H1 (cell line): ENCODE results near the gene TMEM183A. TPM values are rescaled to one million over a fixed set of nuclear protein-coding genes. Genes with fewer than 3 reads are reported as not detected.

ENCODE experiments used
- CTCF ChIA-PET: fragments of 300-600 bp; sonication (Branson Sonifier 250); formaldehyde crosslinking; loops from one replicate; lab custom pipeline; 2021; ENCODE audit not compliant: partially characterized antibody; lab: Charles Lee
- POLR2A ChIA-PET: fragments of 300-600 bp; sonication (Branson Sonifier 250); formaldehyde crosslinking; loops from one replicate; lab custom pipeline; 2021; ENCODE audit warnings: inconsistent platforms; ENCODE audit not compliant: partially characterized antibody; lab: Charles Lee
- DNase-seq, 2 experiments: peaks; one replicate each; pipeline versions ENCODE4 v3.0.0 to v3.0.0-alpha.2; 2010 to 2022; ENCODE audit warnings: low spot score in 2 of 2, low read depth in 1 of 2, mixed read lengths in 1 of 2
- FAIRE-seq: peaks from 2 replicates; lab custom pipeline; 2011; peaks lifted over from hg19 to GRCh38; lab: Jason Lieb, UNC
- H2AFZ ChIP-seq: 2 replicates; pipeline ENCODE4 v1.8.1; 2012; ENCODE audit warnings: low read length, inconsistent platforms
- H2AK5ac ChIP-seq: 2 replicates; pipeline ENCODE4 v1.6.1; 2013; ENCODE audit warnings: low read depth, low read length
- H2BK120ac ChIP-seq: replicated peaks from 2 replicates; pipeline ENCODE3; 2013; ENCODE audit warnings: low read depth, low read length, inconsistent platforms
- H2BK12ac ChIP-seq: 2 replicates; pipeline ENCODE4 v1.6.1; 2013; ENCODE audit warnings: low read depth, low read length
- H2BK15ac ChIP-seq: 2 replicates; pipeline ENCODE4 v1.6.1; 2013; ENCODE audit warnings: low read length
- H2BK20ac ChIP-seq: 2 replicates; pipeline ENCODE4 v1.6.1; 2013; ENCODE audit warnings: low read length
- H2BK5ac ChIP-seq: 2 replicates; pipeline ENCODE4 v1.6.1; 2013; ENCODE audit warnings: low read depth, low read length
- H3K14ac ChIP-seq: 2 replicates; pipeline ENCODE4 v1.6.1; 2013; ENCODE audit warnings: inconsistent platforms; ENCODE audit not compliant: insufficient read length
- H3K18ac ChIP-seq: 2 replicates; pipeline ENCODE4 v1.6.1; 2013; ENCODE audit warnings: low read length; ENCODE audit errors: extremely low read depth
- H3K23ac ChIP-seq: 2 replicates; pipeline ENCODE4 v1.6.1; 2013; ENCODE audit warnings: inconsistent platforms; ENCODE audit not compliant: insufficient read length
- H3K23me2 ChIP-seq: 2 replicates; pipeline ENCODE4 v1.6.1; 2013; ENCODE audit warnings: low read depth, low read length
- H3K27ac ChIP-seq: 2 replicates; pipeline ENCODE4 v1.6.1; 2011; ENCODE audit warnings: low read depth, low read length, inconsistent platforms
- H3K27me3 ChIP-seq, 4 experiments: replicated peaks in 1 of 4; 1 replicate in 1 of 4; 2 replicates in 3 of 4; pipeline versions ENCODE4 v1.6.1 to v1.8.1; 2011 to 2013; ENCODE audit warnings: low read length in 3 of 4, mild to moderate bottlenecking in 3 of 4, inconsistent platforms in 2 of 4, mixed read lengths in 2 of 4, moderate library complexity in 1 of 4; ENCODE audit not compliant: control insufficient read depth in 3 of 4, insufficient read depth in 3 of 4; ENCODE audit errors: extremely low read depth in 1 of 4
- H3K36me3 ChIP-seq, 4 experiments: 2 replicates each; pipeline versions ENCODE4 v1.6.1 to v1.8.1; 2011 to 2013; ENCODE audit warnings: mild to moderate bottlenecking in 4 of 4, low read length in 3 of 4, moderate library complexity in 2 of 4, control low read depth in 1 of 4, inconsistent platforms in 1 of 4; ENCODE audit not compliant: insufficient read depth in 4 of 4, control insufficient read depth in 2 of 4
- H3K4ac ChIP-seq: replicated peaks from 2 replicates; pipeline ENCODE3; 2013; ENCODE audit warnings: low read length, low read depth, mixed read lengths, inconsistent platforms; ENCODE audit not compliant: insufficient read length
- H3K4me1 ChIP-seq, 4 experiments: replicated peaks in 1 of 4; 1 replicate in 1 of 4; 2 replicates in 3 of 4; pipeline versions ENCODE4 v1.6.1 to v1.8.1; 2011 to 2013; ENCODE audit warnings: low read length in 3 of 4, inconsistent platforms in 2 of 4, mixed read lengths in 1 of 4; ENCODE audit not compliant: insufficient read depth in 4 of 4, control insufficient read depth in 3 of 4
- H3K4me2 ChIP-seq, 2 experiments: 2 replicates each; pipeline versions ENCODE4 v1.6.1 to v1.8.1; 2011 to 2013; ENCODE audit warnings: low read depth in 2 of 2, low read length in 2 of 2, control low read depth in 1 of 2, inconsistent platforms in 1 of 2, mild to moderate bottlenecking in 1 of 2; ENCODE audit not compliant: insufficient read depth in 1 of 2
- H3K4me3 ChIP-seq, 4 experiments: fragments of 200-600, 300-600 bp in 1 of 4; sonication (generic), shearing (Covaris generic), sonication (Bioruptor Twin) in 1 of 4; 2 replicates each; pipeline versions ENCODE4 v1.5.1 to v1.8.1; 2011 to 2016; ENCODE audit warnings: low read length in 4 of 4, low read depth in 3 of 4, control low read depth in 2 of 4, inconsistent platforms in 2 of 4, mild to moderate bottlenecking in 2 of 4, mixed read lengths in 1 of 4, moderate library complexity in 1 of 4; ENCODE audit not compliant: insufficient read depth in 2 of 4; ENCODE audit errors: extremely low read depth in 1 of 4
- H3K56ac ChIP-seq: replicated peaks from 2 replicates; pipeline ENCODE3; 2013; ENCODE audit warnings: low read depth, mild to moderate bottlenecking, mixed read lengths, low read length, inconsistent platforms; ENCODE audit not compliant: insufficient read length
- H3K79me1 ChIP-seq: 2 replicates; pipeline ENCODE4 v1.6.1; 2013; ENCODE audit warnings: low read depth, low read length, control low read depth
- H3K79me2 ChIP-seq, 2 experiments: 2 replicates each; pipeline versions ENCODE4 v1.6.1 to v1.8.1; 2012 to 2013; ENCODE audit warnings: low read length in 2 of 2, mild to moderate bottlenecking in 2 of 2, inconsistent platforms in 1 of 2; ENCODE audit not compliant: insufficient read depth in 2 of 2, control insufficient read depth in 1 of 2
- H3K9ac ChIP-seq, 4 experiments: replicated peaks in 1 of 4; 1 replicate in 1 of 4; 2 replicates in 3 of 4; pipeline versions ENCODE4 v1.6.1 to v1.8.1; 2011 to 2013; ENCODE audit warnings: low read depth in 3 of 4, low read length in 3 of 4, control low read depth in 2 of 4, mild to moderate bottlenecking in 2 of 4, moderate library complexity in 2 of 4, inconsistent platforms in 1 of 4; ENCODE audit errors: extremely low read depth in 1 of 4
- H3K9me3 ChIP-seq, 2 experiments: 2 replicates each; pipeline versions ENCODE4 v1.6.1 to v1.8.1; 2012 to 2013; ENCODE audit warnings: mild to moderate bottlenecking in 2 of 2, moderate library complexity in 2 of 2, control low read depth in 1 of 2, inconsistent platforms in 1 of 2, low read depth in 1 of 2, low read length in 1 of 2, mixed read lengths in 1 of 2; ENCODE audit not compliant: insufficient read depth in 2 of 2
- H4K20me1 ChIP-seq, 2 experiments: replicated peaks in 1 of 2; 2 replicates each; pipeline versions ENCODE3 to v1.8.1; 2011 to 2013; ENCODE audit warnings: inconsistent platforms in 2 of 2, low read length in 2 of 2, mild to moderate bottlenecking in 1 of 2; ENCODE audit not compliant: insufficient read depth in 2 of 2, control insufficient read depth in 1 of 2
- H4K5ac ChIP-seq: 2 replicates; pipeline ENCODE4 v1.6.1; 2013; ENCODE audit warnings: low read length, low read depth, mixed read lengths, inconsistent platforms; ENCODE audit not compliant: insufficient read length
- H4K8ac ChIP-seq: 2 replicates; pipeline ENCODE4 v1.8.0; 2013; ENCODE audit warnings: mild to moderate bottlenecking, moderate library complexity, low read length, inconsistent platforms; ENCODE audit not compliant: insufficient read depth; ENCODE audit errors: extremely low read depth
- H4K91ac ChIP-seq: replicated peaks from 2 replicates; pipeline ENCODE3; 2013; ENCODE audit warnings: low read length, mixed read lengths, inconsistent platforms; ENCODE audit not compliant: insufficient read length
- EZH2 ChIP-seq: fragments of 200-600 bp; sonication (generic); IDR thresholded peaks from 2 replicates; pipeline ENCODE4 v1.7.1; 2012; ENCODE audit warnings: low read depth, mild to moderate bottlenecking, moderate library complexity, low read length, inconsistent platforms; ENCODE audit not compliant: severe bottlenecking
- JUND ChIP-seq: IDR thresholded peaks from 2 replicates; pipeline ENCODE4 v1.6.1; 2011; ENCODE audit warnings: mild to moderate bottlenecking, improper control_type of control experiment, low read length
- POU5F1 ChIP-seq: IDR thresholded peaks from 2 replicates; pipeline ENCODE4 v1.6.1; 2011; ENCODE audit warnings: low read depth, mild to moderate bottlenecking, low read length, moderate library complexity
- RAD21 ChIP-seq, 2 experiments: IDR thresholded peaks in 1 of 2; conservative IDR thresholded peaks in 1 of 2; 2 replicates each; pipeline ENCODE4 v1.6.1; 2011; ENCODE audit warnings: low read depth in 2 of 2, low read length in 2 of 2, improper control_type of control experiment in 1 of 2, inconsistent platforms in 1 of 2, mild to moderate bottlenecking in 1 of 2, moderate library complexity in 1 of 2
- WGBS, 2 experiments: shearing (Covaris generic) in 1 of 2; methylation state at CpG; one replicate each; pipeline versions ENCODE4 v1.1.6 to v1.1.7; 2013 to 2015; ENCODE audit warnings: low lambda C conversion rate in 2 of 2, mixed read lengths in 2 of 2, inconsistent platforms in 1 of 2, low coverage in 1 of 2, missing lambda C conversion rate in 1 of 2; ENCODE audit not compliant: insufficient replicate concordance in 2 of 2, insufficient coverage in 1 of 2, insufficient read length in 1 of 2; ENCODE audit errors: extremely low coverage in 1 of 2, missing lambda C conversion rate in 1 of 2; 5-methylcytosine and 5-hydroxymethylcytosine counted together
- polyA plus RNA-seq, 7 experiments: library from polyadenylated mRNA; depleted of rRNA in 3 of 7; stranded (reverse) in 5 of 7; unstranded in 2 of 7; fragments of >200 nt in 5 of 7; fragments of 200-250 nt in 2 of 7; gene quantifications; 1 replicate in 5 of 7; 2 replicates in 1 of 7; 4 replicates in 1 of 7; pipeline versions ENCODE4 v1.2.1 to v1.2.3, GENCODE V29; 2011 to 2013; ENCODE audit warnings: missing spikeins in 2 of 7, mixed read lengths in 2 of 7
- total RNA-seq: library from RNA; stranded (reverse); fragmentation: NEBNext Ultra II Directional; extraction: Animal tissue kit (Norgen Biotek cat#: 25700); gene quantifications from 2 replicates; pipeline ENCODE4 v1.2.1, GENCODE V29; 2021
- TF ChIP-seq, protein P1 (sequence below), 3 experiments: IDR thresholded peaks; 1 replicate in 2 of 3; 2 replicates in 1 of 3; pipeline versions ENCODE4 v1.5.1 to v1.6.1; 2011; ENCODE audit warnings: low read length in 3 of 3, mild to moderate bottlenecking in 3 of 3, inconsistent platforms in 2 of 3, low read depth in 1 of 3, moderate library complexity in 1 of 3; ENCODE audit not compliant: insufficient read depth in 1 of 3; ENCODE audit errors: control extremely low read depth in 1 of 3
- TF ChIP-seq, protein P2 (sequence below): IDR thresholded peaks from 2 replicates; pipeline ENCODE4 v1.6.1; 2012; ENCODE audit warnings: inconsistent platforms

TMEM183A gene
- total and polyA plus RNA-seq, 2 of the 8 experiments (the other 6 are each of a cell fraction or from before 2014, with no cell fraction given): 107 to 173 TPM

DNA sequence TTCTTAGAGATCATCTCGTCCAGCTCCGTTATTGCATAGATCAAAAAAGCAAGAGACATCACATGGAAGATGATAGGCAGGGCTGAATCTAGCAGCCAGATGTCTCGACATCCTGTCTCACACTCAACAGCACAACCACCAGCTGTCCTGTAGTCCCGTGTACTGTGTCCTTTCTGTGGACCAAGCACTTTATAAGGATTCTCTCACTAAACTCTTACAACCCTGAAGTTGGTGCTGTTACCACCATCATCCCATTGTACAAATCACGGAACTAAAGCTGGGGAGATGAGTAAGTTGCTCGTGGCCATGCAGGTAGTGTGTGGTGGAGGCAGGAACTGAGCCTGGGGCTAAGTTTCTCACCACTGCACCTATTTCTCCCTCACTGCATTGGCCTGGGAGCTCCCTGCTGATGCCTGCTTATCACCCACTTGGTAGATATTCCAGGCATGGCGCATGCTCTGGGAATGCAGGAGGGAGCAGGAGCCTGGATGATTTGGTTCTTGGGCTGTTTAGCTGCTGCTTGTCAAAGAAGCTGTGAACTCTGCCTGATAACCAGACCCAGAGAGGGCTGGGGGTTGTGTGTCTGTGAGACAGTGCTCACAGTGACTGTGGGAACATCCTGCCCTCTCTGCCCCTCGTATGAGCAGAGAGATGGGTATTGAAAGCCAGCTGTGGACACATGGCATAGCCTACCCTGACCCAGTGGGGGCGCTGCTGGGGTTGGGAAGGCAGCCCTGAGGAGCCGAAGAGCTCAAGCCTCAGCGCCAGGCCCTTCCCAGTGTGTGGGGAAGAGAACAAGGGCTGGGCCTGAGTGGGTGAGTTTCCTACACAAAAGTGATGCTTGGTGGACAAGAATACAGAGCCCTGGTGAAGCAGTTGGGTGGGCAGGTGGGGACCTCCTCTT is 32.7 kb downstream of the TMEM183A start:
- Histone ChIP-seq H3K27ac (no peak overlapping the region), H4K8ac (no peak overlapping the region), H3K18ac (no peak overlapping the region), H3K79me1 (0 out of 2 replicates have a peak, but pooled peaks cover 4% of the 10 kb centered on the region), H4K20me1 (no peaks in the 10 kb centered on the region), H3K23me2 (no peaks in the 10 kb centered on the region), H3K36me3 (no peaks in the 10 kb centered on the region), H3K79me2 (no peaks in the 10 kb centered on the region), H2BK15ac (0 out of 2 replicates have a peak overlapping the region, but pooled peaks have one; percentile 12), H3K27me3 (no peaks in the 10 kb centered on the region), H3K4me3 (no peak overlapping the region), H4K91ac (no peak overlapping the region), H3K4ac (no peak overlapping the region), H3K56ac (no peak overlapping the region), H2BK20ac (no peak overlapping the region), H3K9ac (no peak overlapping the region), H3K9me3 (no peaks in the 10 kb centered on the region), H4K5ac (no peak overlapping the region), H2BK12ac (0 out of 2 replicates have a peak overlapping the region, but pooled peaks have one; percentile 13), H2AFZ (no peak overlapping the region), H3K14ac (no peak overlapping the region), H2AK5ac (no peak overlapping the region), H3K4me1 (peaks cover 4 to 15% (median 6%) of the 10 kb centered on the region in 4 experiments), H2BK5ac (no peak overlapping the region), H3K23ac (no peak overlapping the region), H3K4me2 (no peak overlapping the region), H2BK120ac (no peak overlapping the region)
- no peak for FAIRE-seq
- POLR2A ChIA-PET: interaction anchor here (0.6 to 3.0 kb wide), 16 partner anchors 8 to 228 kb away, joined by 3 to 22 read pairs (median 3); partner anchors contain the start of genes PPFIA4 and TMEM183A
- peak in 1 of 2 experiments; percentile 89 for DNase-seq
- CTCF ChIA-PET: interaction anchor here (0.5 to 49.7 kb wide), 74 partner anchors 3 to 1055 kb away, joined by 3 to 1089 read pairs (median 4); partner anchors contain the start of genes ADORA1, CHI3L1, CHIT1 and CYB5R1
- WGBS, 2 experiments: 59% methylated on average over 10 of the region's 11 CpGs; no CpG with 5 or more reads in 1 of the 2 experiments
- TF ChIP-seq, protein P1, sequence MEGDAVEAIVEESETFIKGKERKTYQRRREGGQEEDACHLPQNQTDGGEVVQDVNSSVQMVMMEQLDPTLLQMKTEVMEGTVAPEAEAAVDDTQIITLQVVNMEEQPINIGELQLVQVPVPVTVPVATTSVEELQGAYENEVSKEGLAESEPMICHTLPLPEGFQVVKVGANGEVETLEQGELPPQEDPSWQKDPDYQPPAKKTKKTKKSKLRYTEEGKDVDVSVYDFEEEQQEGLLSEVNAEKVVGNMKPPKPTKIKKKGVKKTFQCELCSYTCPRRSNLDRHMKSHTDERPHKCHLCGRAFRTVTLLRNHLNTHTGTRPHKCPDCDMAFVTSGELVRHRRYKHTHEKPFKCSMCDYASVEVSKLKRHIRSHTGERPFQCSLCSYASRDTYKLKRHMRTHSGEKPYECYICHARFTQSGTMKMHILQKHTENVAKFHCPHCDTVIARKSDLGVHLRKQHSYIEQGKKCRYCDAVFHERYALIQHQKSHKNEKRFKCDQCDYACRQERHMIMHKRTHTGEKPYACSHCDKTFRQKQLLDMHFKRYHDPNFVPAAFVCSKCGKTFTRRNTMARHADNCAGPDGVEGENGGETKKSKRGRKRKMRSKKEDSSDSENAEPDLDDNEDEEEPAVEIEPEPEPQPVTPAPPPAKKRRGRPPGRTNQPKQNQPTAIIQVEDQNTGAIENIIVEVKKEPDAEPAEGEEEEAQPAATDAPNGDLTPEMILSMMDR (IDR thresholded peaks at IDR 0.05; ENCODE audit: control extremely low read depth in 1 of 3, insufficient read depth in 1 of 3, low read depth in 1 of 3, low read length in 3 of 3): peak; percentile 90 to 92 (median 92)
- no peak for TF ChIP-seq POU5F1
- TF ChIP-seq JUND: no peak
- TF ChIP-seq RAD21 (IDR thresholded peaks at IDR 0.05 in 1 of 2, conservative IDR thresholded peaks at IDR 0.05 in 1 of 2; ENCODE audit: low read depth in 2 of 2, low read length in 2 of 2): peak; percentile 65 to 81
- TF ChIP-seq, protein P2, sequence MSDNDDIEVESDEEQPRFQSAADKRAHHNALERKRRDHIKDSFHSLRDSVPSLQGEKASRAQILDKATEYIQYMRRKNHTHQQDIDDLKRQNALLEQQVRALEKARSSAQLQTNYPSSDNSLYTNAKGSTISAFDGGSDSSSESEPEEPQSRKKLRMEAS: 0 out of 2 replicates have a peak, but pooled peaks have one; percentile 50
- no peak for TF ChIP-seq EZH2
